ENCODE data around the gene NTN5. TPM values are rescaled to one million over a fixed set of nuclear protein-coding genes. Genes with fewer than 3 reads are reported as not detected.
A peak's percentile ranks its signal among the peaks of the same experiment; 100 is the strongest.

The NTN5 gene
- total and polyA plus RNA-seq, 2 experiments from 2014 or later = 0.52 to 0.94 TPM

GRCh38 chr19:48722196-48722708 is 49.4 kb upstream of the NTN5 start:
- DNase-seq (ENCODE audit: low spot score) (no peak), ATAC-seq (no peak)
- Histone ChIP-seq H3K79me2 (replicated peaks; ENCODE audit: insufficient read depth) (no peaks in the 10 kb centered on the region), H3K27me3 (ENCODE audit: insufficient read depth) (no peaks in the 10 kb centered on the region), H3F3A (replicated peaks; ENCODE audit: low read depth) (0 out of 2 replicates have a peak, but pooled peaks cover 3% of the 10 kb centered on the region), H3K36me3 (ENCODE audit: insufficient read depth) (no peaks in the 10 kb centered on the region), H2AFZ (no peak overlapping the region), H3K4me1 (ENCODE audit: insufficient read depth) (peaks cover 21% of the 10 kb centered on the region), H3K9me2 (ENCODE audit: insufficient read depth) (no peaks in the 10 kb centered on the region), H3K4me3 (no peak overlapping the region), H3K4me2 (no peak overlapping the region), H3K27ac (ENCODE audit: low read depth) (no peak overlapping the region), H4K20me1 (replicated peaks; ENCODE audit: insufficient read depth) (no peaks in the 10 kb centered on the region; the same call in 1 of the 2 replicates)
- Mint-ChIP-seq H3K36me3 (ENCODE audit: low read depth) (peaks cover 5% of the 10 kb centered on the region; the same call in 2 of the 3 replicates), H3K9me3 (peaks cover 3% of the 10 kb centered on the region; the same call in 1 of the 3 replicates), H3K27me3 (ENCODE audit: insufficient read depth, low read depth, poor library complexity) (peaks cover 17% of the 10 kb centered on the region), H3K27ac (no peak overlapping the region), H3K4me1 (peaks cover 27% of the 10 kb centered on the region), H3K4me3 (peak overlapping the region; percentile 24; the same call in 2 of the 3 replicates)
- no peak for TF ChIP-seq ZNF462 (CRISPR knock-in tag; IDR thresholded peaks at IDR 0.05)
- TF ChIP-seq, protein P1, sequence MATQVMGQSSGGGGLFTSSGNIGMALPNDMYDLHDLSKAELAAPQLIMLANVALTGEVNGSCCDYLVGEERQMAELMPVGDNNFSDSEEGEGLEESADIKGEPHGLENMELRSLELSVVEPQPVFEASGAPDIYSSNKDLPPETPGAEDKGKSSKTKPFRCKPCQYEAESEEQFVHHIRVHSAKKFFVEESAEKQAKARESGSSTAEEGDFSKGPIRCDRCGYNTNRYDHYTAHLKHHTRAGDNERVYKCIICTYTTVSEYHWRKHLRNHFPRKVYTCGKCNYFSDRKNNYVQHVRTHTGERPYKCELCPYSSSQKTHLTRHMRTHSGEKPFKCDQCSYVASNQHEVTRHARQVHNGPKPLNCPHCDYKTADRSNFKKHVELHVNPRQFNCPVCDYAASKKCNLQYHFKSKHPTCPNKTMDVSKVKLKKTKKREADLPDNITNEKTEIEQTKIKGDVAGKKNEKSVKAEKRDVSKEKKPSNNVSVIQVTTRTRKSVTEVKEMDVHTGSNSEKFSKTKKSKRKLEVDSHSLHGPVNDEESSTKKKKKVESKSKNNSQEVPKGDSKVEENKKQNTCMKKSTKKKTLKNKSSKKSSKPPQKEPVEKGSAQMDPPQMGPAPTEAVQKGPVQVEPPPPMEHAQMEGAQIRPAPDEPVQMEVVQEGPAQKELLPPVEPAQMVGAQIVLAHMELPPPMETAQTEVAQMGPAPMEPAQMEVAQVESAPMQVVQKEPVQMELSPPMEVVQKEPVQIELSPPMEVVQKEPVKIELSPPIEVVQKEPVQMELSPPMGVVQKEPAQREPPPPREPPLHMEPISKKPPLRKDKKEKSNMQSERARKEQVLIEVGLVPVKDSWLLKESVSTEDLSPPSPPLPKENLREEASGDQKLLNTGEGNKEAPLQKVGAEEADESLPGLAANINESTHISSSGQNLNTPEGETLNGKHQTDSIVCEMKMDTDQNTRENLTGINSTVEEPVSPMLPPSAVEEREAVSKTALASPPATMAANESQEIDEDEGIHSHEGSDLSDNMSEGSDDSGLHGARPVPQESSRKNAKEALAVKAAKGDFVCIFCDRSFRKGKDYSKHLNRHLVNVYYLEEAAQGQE (IDR thresholded peaks at IDR 0.05; ENCODE audit: unreplicated experiment) = no peak
- TF ChIP-seq ZNF331 (CRISPR knock-in tag; IDR thresholded peaks at IDR 0.05; ENCODE audit: low read depth) = no peak
- TF ChIP-seq, protein P2, sequence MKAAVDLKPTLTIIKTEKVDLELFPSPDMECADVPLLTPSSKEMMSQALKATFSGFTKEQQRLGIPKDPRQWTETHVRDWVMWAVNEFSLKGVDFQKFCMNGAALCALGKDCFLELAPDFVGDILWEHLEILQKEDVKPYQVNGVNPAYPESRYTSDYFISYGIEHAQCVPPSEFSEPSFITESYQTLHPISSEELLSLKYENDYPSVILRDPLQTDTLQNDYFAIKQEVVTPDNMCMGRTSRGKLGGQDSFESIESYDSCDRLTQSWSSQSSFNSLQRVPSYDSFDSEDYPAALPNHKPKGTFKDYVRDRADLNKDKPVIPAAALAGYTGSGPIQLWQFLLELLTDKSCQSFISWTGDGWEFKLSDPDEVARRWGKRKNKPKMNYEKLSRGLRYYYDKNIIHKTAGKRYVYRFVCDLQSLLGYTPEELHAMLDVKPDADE (IDR thresholded peaks at IDR 0.05) = no peak
- no peak for TF ChIP-seq STAT1 (IDR thresholded peaks at IDR 0.05; ENCODE audit: unreplicated experiment)
- no peak for TF ChIP-seq EZH2 (IDR thresholded peaks at IDR 0.05; ENCODE audit: low read depth, unreplicated experiment)
- no peak for TF ChIP-seq CREB1 (CRISPR knock-in tag; IDR thresholded peaks at IDR 0.05; ENCODE audit: low read depth)
- TF ChIP-seq, protein P3, sequence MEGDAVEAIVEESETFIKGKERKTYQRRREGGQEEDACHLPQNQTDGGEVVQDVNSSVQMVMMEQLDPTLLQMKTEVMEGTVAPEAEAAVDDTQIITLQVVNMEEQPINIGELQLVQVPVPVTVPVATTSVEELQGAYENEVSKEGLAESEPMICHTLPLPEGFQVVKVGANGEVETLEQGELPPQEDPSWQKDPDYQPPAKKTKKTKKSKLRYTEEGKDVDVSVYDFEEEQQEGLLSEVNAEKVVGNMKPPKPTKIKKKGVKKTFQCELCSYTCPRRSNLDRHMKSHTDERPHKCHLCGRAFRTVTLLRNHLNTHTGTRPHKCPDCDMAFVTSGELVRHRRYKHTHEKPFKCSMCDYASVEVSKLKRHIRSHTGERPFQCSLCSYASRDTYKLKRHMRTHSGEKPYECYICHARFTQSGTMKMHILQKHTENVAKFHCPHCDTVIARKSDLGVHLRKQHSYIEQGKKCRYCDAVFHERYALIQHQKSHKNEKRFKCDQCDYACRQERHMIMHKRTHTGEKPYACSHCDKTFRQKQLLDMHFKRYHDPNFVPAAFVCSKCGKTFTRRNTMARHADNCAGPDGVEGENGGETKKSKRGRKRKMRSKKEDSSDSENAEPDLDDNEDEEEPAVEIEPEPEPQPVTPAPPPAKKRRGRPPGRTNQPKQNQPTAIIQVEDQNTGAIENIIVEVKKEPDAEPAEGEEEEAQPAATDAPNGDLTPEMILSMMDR (conservative IDR thresholded peaks at IDR 0.05; ENCODE audit: low read depth in 2 of 2) = no peak
- TF ChIP-seq JUNB (IDR thresholded peaks at IDR 0.05; ENCODE audit: unreplicated experiment) = no peak
- no peak for TF ChIP-seq EZH2phosphoT487 (IDR thresholded peaks at IDR 0.05; ENCODE audit: unreplicated experiment)
